Mucosa of descending colon (tissue), 3 donors: Measurements from ENCODE around the gene DBET. TPM values are rescaled to one million over a fixed set of nuclear protein-coding genes. Genes with fewer than 3 reads are reported as not detected.
"Not testable (repeated sequence)": the region's sequence is repeated elsewhere in the genome, so short reads cannot be mapped to it uniquely, and the experiment has no call there.

Experiments used
- ATAC-seq: fragments of 200-7000 bp; cut with Tn5 transposase; one replicate; pipeline ENCODE4 v1.9.1; 2020; ENCODE audit warnings: mild to moderate bottlenecking, moderate library complexity
- DNase-seq, 3 donors: peaks; one replicate each; pipeline ENCODE4 v3.0.0-alpha.2; 2020
- H3K36me3 ChIP-seq: fragments of 200-600 bp; one replicate; pipeline ENCODE4 v1.8.0; 2021; ENCODE audit warnings: low read depth, mild to moderate bottlenecking
- H3K4me1 ChIP-seq: fragments of 200-600 bp; one replicate; pipeline ENCODE4 v1.8.0; 2021; ENCODE audit warnings: low read depth, mild to moderate bottlenecking
- H3K4me3 ChIP-seq: fragments of 200-600 bp; one replicate; pipeline ENCODE4 v1.8.0; 2021; ENCODE audit warnings: mild to moderate bottlenecking
- H3K9me3 ChIP-seq: fragments of 200-600 bp; one replicate; pipeline ENCODE4 v1.8.0; 2021; ENCODE audit warnings: mild to moderate bottlenecking
- CTCF ChIP-seq: fragments of 200-600 bp; IDR thresholded peaks from one replicate; pipeline ENCODE4 v1.8.0; 2022; ENCODE audit warnings: antibody characterized with exemption, mild to moderate bottlenecking
- intact Hi-C, 2 donors: fragments of 100-400 bp; cut with DNase I in 1 of 2; cut with micrococcal nuclease in 1 of 2; formaldehyde crosslinking; loops; one replicate each; pipeline versions ENCODE4 v1.11.0 to v1.11.1; 2022; cut with DNase I, micrococcal nuclease
- total RNA-seq, 3 donors: library from RNA; stranded (reverse); fragmentation: NEBNext Ultra II Directional in 2 of 3; extraction: Animal tissue kit (Norgen Biotek cat#: 25700) in 2 of 3; gene quantifications; one replicate each; pipeline versions ENCODE4 v1.2.1 to v1.2.4, GENCODE V29; 2021 to 2023
- donor health status: DM: no; HTN: no; CAD: no; lungs with moderate emphysema.
- donor health status: DM: no; HTN: no; CAD: no.
- donor health status: DM: no; HTN: yes; CAD: no.

The DBET gene
- total RNA-seq, 3 donors from 2014 or later: not detected

- H3K36me3 ChIP-seq, intact Hi-C loops, H3K9me3 ChIP-seq, H3K4me3 ChIP-seq, H3K4me1 ChIP-seq, ATAC-seq: not testable (repeated sequence)
- peak in 1 of 3 donors; percentile 17 for DNase-seq
Observed at GRCh38 chr4:190106611-190107480, 42.5 kb downstream of the DBET start.

GRCh38 chr4:190107766-190108485 lies 43.6 kb downstream of the DBET start:
- H3K4me1 ChIP-seq, H3K36me3 ChIP-seq, ATAC-seq, intact Hi-C loops, DNase-seq, H3K9me3 ChIP-seq, H3K4me3 ChIP-seq: not testable (repeated sequence)

- H3K36me3 ChIP-seq, intact Hi-C loops, H3K4me3 ChIP-seq, H3K9me3 ChIP-seq, H3K4me1 ChIP-seq, ATAC-seq: not testable (repeated sequence)
- peak in 1 of 3 donors; percentile 9 for DNase-seq
Observed at GRCh38 chr4:190108756-190109155, 44.5 kb downstream of the DBET start.

- ATAC-seq: not testable (repeated sequence)
Observed at GRCh38 chr4:190109390-190110011, 45.2 kb downstream of the DBET start.

GRCh38 chr4:190110033-190110432 lies 45.7 kb downstream of the DBET start:
- ATAC-seq: not testable (repeated sequence)

More at GRCh38 chr4:190109390-190110011, 45.2 kb downstream of the DBET start:
- H3K36me3 ChIP-seq, DNase-seq, H3K9me3 ChIP-seq, H3K4me1 ChIP-seq, intact Hi-C loops, H3K4me3 ChIP-seq: not testable (repeated sequence)

GRCh38 chr4:190110570-190111295 lies 46.4 kb downstream of the DBET start:
- H3K9me3 ChIP-seq, DNase-seq, H3K36me3 ChIP-seq, H3K4me1 ChIP-seq, intact Hi-C loops, ATAC-seq, H3K4me3 ChIP-seq: not testable (repeated sequence)

More at GRCh38 chr4:190110033-190110432, 45.7 kb downstream of the DBET start:
- H3K9me3 ChIP-seq, H3K36me3 ChIP-seq, intact Hi-C loops, H3K4me1 ChIP-seq, DNase-seq, H3K4me3 ChIP-seq: not testable (repeated sequence)
- peak; percentile 7 for TF ChIP-seq CTCF

GRCh38 chr4:190112879-190113278 lies 48.6 kb downstream of the DBET start:
- intact Hi-C loops, H3K36me3 ChIP-seq, H3K4me3 ChIP-seq, H3K9me3 ChIP-seq, DNase-seq, ATAC-seq, H3K4me1 ChIP-seq: not testable (repeated sequence)

GRCh38 chr4:190114991-190115390 lies 50.7 kb downstream of the DBET start:
- H3K9me3 ChIP-seq, intact Hi-C loops, H3K4me1 ChIP-seq, H3K36me3 ChIP-seq, DNase-seq, ATAC-seq, H3K4me3 ChIP-seq: not testable (repeated sequence)

Other genes with a start within 250 kb of the DBET start
- gene FRG1, start 123.6 kb upstream of the DBET start, total RNA-seq: 10 to 100 TPM; 32.2 to 36.1 (median 32.4) TPM
- not detected for gene FRG2, start 37.2 kb upstream of the DBET start, total RNA-seq
- gene DUX4, start 109.3 kb downstream of the DBET start, total RNA-seq: not detected